ENCODE results near the gene PRTG.
"Not testable (repeated sequence)": the region's sequence is repeated elsewhere in the genome, so short reads cannot be mapped to it uniquely, and the experiment has no call there.

The PRTG gene

DNA sequence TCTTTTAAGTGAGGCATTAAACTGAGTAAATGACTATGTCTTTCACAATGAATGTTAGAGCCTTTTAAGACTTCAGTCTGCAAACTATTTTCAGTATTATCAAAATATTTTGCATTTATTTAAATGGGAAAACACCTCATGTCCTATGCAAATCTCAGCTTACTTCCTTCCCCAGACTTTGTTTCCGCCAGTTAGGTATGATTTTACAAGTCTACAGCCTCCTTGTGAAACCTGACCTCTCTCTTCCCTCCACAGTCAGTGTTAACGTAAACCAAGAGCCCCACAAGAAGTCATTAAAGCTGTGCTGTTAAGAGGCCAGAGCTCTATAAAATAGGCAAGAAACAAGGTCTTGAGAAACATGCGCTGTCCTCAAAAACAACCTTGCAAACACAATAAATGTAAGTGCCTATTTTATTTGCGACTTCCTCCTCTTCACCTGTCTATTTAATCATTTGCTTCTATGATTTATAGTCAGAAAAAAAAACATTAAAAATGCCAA lies 48.3 kb downstream of the PRTG start:
- no peak for DNase-seq

DNA sequence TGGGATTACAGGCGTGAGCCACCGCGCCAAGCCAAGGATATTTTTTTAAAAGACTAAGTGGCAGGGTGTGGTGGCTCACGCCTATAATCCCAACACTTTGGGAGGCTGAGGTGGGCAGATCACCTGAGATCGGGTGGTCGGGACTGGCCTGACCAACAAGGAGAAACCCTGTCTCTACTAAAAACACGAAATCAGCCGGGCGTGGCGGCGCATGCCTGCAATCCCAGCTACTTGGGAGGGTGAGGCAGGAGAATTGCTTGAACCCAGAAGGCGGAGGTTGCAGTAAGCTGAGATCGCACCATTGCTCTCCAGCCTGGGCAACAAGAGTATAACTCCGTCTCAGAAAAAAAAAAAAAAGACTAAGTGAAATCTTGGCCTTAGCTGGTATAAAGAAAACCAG lies 49.8 kb downstream of the PRTG start:
- DNase-seq = not testable (repeated sequence)

DNA sequence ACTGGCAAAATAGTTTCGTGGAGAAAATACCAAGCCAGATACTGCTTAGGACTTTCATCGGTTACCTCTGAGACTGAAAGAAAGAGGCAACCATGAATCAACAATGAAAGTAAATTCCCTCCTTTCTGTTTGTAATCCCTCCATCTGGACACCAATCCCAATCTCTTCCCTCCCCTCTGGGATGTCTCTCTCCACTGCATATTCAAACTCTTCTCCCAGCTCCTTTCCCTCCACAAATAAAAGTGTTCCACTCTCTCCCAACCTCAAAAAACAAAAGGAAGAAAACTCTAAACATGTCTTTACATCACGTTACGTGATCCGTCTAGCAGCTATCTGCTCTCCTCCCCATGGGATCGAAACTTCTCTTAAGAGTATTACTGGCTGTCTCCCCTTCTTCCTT lies 55.2 kb downstream of the PRTG start:
- no peak for DNase-seq

DNA sequence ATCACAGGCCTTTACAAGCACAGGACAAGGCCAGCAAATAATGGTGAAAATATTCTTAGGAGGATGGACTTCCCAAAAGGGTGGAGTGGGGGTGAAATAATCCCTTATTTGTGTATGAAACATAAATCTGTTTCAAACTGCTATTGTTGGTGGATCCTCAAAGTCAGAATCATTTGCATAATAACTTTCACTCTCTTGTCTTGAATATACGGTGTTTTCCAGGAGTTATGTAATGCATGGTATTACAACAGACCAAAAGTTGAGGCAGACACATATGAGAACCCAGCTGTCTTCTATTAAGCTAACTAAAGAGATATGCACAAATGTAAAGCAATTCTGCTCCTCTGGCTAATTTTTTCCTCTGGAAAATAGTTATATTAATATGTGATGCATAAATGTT lies 57.7 kb downstream of the PRTG start:
- DNase-seq = no peak

DNA sequence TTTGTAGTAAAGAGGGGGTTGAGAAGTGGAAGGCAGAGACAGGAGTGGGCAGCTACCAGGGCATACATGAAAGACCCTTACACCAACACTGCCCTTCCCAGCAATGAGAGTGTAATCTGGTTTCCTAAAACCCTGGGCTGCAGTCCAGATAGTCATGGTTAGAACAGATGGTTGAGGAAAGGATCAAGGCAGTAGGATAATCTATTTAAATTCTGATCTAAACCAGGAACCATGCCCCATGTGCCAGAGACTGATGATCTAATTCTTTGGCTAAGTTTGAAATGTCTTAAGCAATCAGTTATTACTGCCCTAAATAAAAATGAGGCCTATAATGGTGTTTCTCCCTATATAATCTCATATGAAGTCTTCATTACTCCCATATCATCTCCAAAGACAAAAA lies 59.6 kb downstream of the PRTG start:
- DNase-seq = no peak

DNA sequence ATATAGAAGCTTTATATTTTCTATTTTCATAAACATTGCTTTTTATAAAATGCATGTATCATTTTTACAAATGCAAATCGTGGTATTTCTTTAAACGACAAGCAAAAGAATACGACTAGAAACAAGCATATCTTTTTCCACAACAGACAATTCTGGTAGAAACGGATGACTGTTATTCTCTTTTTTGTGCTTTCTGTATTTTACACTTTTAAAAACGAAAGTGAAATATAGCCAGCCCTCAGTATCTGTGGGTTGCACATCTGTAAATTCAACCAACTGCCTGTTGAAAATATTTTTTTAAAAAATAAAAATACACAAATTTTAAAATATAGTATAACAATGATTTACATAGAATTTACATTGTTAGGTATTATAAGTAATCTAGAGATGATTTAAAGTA lies 61.3 kb downstream of the PRTG start:
- no peak for DNase-seq

DNA sequence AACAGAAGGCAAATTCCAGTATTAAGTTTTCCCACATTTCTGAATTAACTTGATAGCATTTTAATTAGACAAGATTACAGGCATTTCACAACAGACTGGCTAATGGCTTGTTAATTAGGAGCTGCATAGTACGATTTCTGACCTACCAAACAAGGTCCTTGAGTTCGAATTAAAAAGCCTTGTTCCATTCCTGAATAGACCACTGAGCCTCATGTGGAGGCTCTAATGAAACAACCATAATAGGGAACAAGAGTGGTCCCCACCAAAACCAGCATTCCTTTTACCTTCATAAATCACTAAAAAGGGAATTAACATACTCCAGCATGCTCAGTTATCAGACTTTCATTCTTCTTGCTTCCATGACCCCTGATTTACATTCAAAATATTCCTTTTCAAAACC lies 66.4 kb downstream of the PRTG start:
- no peak for DNase-seq

DNA sequence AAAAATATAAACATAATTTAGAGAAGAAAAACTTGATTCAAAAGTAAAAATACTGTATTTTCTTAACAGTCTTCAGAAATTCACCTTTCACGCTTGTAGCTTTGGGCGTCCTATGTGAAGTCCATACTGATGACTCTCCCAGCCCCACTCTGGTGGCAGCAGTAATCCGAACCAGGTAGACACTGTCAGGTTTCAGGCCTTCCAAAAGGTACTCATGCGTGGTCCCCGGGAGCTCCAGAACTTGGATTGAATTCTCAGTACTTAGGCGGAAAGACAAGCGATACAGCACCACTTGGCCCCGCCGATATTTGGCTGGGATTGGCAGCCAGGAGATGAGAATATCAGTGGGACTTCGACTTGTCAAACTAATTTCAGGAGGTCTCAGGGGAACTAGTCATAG lies 69.7 kb downstream of the PRTG start:
- DNase-seq = no peak

DNA sequence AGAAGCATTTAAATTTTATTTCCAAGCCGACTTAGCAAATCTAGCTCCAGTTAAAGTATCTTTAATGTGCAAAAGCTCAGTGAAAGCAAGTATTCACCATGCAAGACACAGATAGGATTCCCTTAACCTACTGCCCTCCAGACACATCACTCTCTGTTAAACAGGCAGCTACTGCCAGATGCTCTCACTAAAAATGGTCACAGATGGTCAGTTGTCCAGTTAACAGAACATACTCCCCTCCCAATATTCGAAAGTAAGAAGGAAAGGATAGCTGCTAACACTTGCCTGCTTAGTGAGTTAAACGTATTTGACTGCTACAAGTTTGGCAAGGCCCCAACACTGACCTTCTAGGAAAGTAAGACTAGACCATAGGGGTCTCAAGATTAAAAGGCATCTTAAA lies 73.7 kb downstream of the PRTG start:
- no peak for DNase-seq

DNA sequence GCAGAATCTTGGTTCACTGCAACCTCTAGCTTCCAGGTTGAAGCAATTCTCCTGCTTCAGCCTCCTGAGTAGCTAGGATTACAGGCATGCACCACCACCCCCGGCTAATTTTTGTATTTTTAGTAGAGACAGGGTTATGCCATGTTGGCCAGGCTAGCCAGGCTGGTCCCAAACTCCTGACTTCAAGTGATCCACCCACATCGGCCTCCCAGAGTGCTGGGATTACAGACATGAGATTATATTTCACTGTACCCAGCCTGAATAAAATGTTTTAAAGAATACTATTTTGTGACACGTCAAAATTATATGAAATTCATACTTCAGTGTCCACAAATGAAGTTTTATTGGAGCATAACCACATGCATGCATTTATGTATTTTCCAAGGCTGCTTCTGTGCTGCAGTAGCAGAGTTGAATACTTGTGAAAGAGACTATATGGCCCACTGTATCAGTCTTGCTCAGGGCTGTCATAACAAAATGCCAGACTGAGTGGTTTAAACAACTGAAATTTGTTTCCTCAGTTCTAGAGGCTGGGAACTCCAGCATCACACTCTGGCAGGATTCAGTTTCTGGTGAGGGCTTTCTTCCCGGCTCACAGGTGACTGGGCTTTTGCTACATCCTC lies 77.2 kb downstream of the PRTG start:
- DNase-seq = no peak

DNA sequence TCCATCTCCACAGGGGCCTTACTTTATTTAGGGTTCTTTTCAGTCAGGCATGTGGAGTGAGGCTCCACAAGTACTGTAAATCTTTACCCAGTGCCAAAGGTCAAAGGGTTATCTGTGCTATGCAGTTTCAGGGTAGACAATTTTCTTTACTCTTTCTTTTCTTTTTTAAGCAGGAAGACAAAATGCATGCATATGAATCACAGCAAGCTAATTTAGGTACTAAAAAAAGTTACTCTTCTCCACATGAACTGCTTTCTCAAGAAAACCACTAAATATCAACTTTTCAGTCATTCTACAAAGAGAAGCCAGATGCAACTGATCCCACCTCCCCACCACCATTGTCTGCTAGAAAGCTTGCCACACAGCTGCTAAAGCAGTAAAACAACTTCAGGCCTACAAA lies 81.5 kb downstream of the PRTG start:
- no peak for DNase-seq

DNA sequence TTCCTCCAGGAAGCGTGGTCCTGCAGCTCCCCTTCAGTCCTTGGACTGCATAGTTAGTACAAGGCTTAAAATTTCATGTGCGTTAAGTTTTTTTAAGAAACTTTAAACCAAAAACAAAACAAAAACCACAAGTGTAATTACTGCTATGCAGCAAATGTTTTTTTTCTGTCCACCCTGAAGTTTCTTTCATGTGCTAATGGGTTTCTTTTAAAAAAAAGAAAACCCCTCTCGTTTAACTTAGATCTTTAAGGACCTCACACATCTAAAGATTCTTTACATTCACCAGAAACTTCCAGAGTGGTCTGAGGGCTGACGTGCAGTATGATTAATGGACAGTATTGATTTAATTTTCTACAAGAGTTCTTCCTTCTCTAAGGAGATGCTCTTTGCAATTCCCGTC lies 82.8 kb downstream of the PRTG start:
- DNase-seq = no peak

DNA sequence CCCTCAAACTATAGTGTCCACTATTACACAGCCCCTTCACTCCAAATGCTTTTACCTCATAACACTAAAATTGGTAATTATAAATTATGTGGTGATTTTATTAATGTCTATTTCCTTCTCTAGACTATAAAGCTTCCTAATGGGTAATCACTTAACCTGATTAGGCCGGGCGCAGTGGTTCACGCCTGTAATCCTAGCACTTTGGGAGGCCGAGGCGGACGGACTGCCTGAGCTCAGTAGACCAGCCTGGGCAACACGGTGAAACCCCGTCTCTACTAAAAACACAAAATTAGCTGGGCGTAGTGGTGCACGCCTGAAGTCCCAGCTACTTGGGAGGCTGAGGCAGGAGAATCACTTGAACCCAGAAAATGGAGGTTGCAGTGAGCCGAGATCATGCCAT lies 83.5 kb downstream of the PRTG start:
- DNase-seq = no peak

DNA sequence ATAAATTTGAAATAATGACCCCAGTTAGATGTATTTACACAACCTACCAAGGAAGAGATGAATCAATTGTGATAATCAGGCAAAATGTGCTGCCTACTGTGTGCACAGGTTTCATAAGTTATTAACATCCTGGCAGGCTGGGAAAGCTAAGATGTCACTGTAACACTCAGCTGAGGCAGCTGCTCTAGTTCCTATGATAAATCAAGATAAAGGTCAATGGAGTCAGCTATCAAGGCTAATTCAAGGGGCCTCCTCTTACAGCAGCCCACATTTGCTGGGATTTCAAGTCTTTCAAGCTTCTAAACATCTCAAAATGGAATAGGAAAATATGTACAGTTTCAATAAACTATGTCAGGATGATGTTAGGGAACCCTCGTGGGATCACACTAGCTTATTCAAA lies 84.1 kb downstream of the PRTG start:
- DNase-seq = no peak

DNA sequence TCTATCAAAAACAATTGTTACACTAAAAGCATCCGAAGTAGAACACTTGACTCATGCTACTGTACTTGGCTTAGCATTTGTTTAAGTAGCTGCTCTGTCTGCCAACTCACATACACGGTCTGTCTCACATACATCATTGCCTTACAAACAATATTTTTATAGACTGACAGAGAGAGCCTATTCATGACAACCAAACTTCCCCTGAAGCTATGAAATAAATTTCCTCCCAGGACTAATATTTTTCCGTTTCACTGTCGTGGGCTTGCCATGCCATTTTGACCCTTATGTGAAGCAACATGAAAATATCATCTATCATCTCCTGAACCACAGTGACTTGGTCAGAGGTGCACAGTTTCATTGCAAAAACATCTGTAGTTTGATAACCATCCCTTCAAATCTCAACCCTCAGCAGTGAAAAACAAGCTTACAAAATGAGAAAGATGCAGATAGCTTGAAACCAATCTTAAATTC lies 88.4 kb downstream of the PRTG start:
- no peak for DNase-seq

DNA sequence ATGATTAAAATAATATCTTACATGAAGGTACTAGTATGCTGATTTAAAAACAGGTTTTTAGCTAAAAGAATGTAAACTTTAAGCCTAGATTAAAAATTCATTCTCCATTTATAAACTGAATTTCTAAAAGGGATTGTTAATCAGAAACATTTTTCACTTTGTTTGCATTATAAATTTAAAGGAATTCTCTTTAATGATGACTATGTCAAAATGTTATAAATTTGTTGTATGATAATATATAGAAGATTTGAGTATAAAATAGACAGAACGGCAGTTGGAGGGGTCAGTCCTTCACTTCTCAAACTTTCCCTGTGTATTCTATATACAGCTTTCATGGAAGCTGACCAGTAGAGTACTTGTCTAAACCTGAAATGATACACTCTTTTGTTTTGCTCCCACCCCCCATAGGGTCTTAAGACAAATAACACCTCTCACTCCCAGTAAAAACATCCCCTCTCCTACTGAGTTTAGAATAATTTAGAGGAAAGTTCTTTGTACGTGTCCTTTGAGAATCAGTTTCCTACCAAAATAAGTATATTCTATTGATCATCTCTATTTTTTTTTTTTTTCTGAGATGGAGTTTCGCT lies 90.0 kb downstream of the PRTG start:
- no peak for DNase-seq

DNA sequence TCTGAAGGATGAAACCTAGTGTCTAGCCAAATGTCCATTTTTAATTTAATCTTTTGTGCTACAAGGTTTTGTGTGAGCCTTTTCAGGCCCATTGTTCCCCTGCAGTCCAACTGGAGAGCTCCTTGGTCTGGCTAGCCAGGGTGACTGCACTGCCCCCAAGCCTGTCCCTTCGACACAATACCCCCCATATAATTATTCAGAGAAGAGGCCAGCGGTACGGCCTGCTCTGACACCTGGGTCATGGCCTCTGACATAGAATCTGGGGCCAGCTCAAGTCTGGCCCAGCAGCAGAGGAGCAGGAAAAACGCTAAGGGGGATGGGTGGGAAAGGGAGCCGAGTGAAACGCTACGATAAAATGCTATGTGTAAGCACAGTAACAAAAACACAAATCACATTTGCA lies 90.6 kb downstream of the PRTG start:
- DNase-seq = no peak

DNA sequence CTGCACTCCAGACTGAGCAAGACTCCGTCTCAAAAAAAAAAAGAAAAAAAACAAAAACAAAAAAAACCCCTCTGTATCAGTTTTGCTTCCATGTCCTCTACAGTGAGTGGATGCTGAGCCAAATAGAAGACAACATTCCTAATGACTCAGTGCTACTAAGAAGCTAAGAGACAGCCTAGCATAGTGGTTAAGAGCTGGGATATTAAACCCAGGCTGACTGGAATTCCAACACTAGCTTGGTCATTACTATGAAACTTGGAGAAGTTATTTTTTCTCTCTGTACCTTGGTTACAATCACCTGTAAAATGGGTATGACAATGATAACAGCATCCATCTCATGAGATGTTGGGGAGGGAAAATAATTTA lies 93.9 kb downstream of the PRTG start:
- DNase-seq = no peak

DNA sequence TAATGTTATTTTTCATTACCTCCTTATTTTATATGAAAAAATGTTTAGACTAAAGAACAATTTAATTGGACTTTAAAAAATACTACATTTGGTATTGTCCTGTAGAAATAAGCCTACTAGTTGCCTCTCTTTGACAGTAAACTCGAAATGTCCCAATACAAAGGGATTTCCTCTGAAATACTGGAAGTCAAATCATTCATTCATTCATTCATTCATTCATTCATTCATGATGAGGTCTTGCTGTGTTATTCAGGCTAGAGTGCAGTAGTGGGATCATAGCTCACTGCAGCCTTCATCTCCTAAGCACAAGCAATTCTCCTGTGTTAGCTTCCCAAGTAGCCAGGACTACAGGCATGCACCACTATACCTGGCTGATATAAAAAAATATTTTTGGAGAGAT lies 104.2 kb downstream of the PRTG start:
- DNase-seq = no peak

DNA sequence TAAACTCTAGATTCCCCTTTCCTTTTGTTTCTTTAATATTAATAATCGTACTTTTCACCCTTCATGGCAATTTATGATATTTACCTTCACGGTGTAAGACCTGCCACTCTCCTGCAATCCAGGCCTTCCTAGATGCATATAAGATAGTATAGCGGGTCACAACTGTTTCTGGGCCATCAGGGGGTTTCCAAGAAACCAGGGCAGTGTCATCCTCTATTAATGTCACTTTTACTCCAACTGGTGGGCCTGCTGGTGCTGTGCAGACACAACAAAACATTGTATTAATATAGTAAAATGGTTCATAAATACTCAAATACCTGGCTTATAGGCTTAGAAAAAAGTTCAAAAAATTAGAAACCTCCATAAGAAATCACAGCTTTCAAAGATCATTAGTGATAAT lies 105.9 kb downstream of the PRTG start:
- DNase-seq = no peak

DNA sequence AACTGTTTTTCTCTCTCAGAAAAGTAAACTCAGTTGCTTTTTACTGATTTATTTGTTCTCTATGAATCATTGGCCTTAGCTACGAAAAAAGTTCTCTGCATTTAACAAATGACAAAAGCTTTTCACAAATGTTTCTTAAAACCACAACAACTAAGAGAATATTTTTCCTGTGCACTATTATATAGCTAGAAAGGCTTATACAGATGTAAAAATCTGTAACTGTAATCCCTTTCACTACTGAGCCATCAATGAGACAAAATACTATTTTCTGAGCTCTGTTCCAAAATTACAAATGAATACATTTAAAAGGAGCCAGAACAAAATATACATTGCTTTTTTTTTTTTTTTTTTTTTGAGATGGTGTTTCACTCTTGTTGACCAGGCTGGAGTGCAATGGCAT lies 109.2 kb downstream of the PRTG start:
- no peak for DNase-seq

DNA sequence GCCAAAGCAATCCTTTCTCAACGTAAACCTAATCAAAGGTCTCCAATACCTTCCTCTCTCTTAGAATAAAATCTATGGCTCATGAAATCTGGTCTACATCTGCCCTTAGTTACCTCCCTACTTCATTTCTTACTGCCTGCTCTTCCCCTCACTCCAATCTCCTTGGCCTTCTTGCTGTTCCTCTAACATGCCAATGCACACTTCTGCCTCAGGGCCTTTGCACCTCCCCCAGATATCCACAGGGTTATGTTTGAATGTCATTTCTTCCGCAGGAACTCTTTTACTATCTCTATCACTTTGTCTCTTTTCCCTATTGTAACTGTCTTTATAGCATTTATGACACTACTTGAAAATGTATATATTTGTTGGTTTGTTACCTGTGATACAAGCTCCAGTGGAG lies 110.5 kb downstream of the PRTG start:
- DNase-seq = no peak

DNA sequence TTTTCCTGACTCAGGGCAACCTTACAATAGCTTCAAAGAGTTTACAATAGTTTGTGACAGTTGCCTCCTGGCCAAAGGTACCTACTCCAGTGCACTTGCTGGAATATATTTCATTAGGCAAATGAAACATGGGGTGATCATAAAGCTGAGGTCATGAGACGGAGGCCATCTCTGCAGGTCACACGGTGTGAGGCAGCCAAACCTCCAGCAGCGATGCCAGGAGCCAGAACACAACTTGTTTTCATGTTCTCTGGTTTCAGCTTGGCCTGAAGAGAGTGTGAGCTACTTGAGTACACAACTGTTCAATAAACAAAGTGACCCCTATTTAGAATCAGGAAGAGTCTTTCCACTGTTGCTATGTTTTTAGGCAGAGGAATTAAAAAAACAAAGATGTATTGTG lies 112.1 kb downstream of the PRTG start:
- DNase-seq = no peak

DNA sequence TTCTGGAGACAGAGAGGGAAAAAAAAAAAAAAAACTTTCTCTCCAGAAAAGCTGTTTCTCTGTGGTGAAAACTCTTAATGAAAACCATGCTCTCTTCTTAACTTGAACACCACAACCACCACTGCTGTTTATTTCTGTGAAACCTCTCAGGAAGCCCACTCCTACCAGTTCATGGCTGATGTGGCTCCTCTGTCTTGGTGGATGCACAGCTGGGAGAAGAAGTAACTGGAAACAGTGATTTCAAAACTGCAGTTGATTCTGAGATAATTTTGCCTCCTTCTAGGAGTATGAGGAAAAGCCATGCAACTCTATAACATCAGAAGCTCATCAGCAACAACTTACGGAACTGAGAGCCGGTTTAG lies 114.6 kb downstream of the PRTG start:
- DNase-seq = no peak

DNA sequence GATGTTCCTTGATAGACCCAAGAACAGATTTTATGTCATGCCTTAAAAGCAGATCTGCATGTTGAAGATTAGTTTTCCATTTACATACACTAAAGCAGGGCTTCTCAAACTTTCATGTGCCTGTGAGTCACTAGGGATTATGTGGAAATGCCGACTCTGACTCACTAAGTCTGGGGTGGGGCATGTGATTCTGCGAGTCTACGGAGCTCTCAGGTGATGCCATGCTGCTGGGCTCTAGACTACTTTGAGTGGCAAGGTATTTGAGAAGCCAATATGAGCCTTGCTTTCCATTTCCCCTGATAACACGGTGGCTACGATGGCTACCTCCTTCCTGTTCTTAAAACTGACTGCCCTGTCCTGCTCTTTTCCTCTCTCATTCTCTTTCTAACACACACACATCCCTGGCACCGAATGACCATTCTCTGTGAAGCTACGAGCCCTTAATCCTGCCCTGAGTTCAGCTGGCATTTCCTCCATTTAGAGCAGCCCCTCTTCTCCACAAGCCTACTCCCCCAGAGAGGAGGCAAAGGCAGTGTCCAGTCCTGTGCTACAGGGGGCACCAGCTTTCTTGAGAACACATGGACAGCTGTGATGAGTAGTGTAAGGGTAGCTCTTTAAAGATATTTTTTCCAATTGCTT lies 115.1 kb downstream of the PRTG start:
- DNase-seq = no peak

Data from activated T-cell treated with anti-CD3 and anti-CD28 coated beads, Interleukin-2, amount 50 U/mL, for 48 hours (primary cell).